ENCODE results near the gene SLITRK4. TPM values are rescaled to one million over a fixed set of nuclear protein-coding genes. Genes with fewer than 3 reads are reported as not detected.

SLITRK4 gene
- total and polyA plus RNA-seq, 2 experiments from 2014 or later: 2.9 to 6.0 TPM

GRCh38 chrX:143623657-143624056, 12.2 kb downstream of the SLITRK4 start:
- H4K20me1 ChIP-seq (replicated peaks; ENCODE audit: insufficient read depth): no peaks in the 10 kb centered on the region
- no peaks in the 10 kb centered on the region for H3K36me3 ChIP-seq (ENCODE audit: insufficient read depth)
- DNase-seq (ENCODE audit: low spot score): no peak
- TF ChIP-seq STAT1 (IDR thresholded peaks at IDR 0.05; ENCODE audit: unreplicated experiment) (no peak), ZNF114 (CRISPR knock-in tag; IDR thresholded peaks at IDR 0.05) (no peak), ZNF331 (CRISPR knock-in tag; IDR thresholded peaks at IDR 0.05; ENCODE audit: low read depth) (no peak), EZH2 (IDR thresholded peaks at IDR 0.05; ENCODE audit: low read depth, unreplicated experiment) (no peak), NANOG (IDR thresholded peaks at IDR 0.05; ENCODE audit: borderline replicate concordance) (no peak), JUNB (IDR thresholded peaks at IDR 0.05; ENCODE audit: unreplicated experiment) (no peak), CREB1 (CRISPR knock-in tag; IDR thresholded peaks at IDR 0.05; ENCODE audit: low read depth) (no peak), POLR2AphosphoS5 (IDR thresholded peaks at IDR 0.05; ENCODE audit: low read depth) (no peak), EZH2phosphoT487 (IDR thresholded peaks at IDR 0.05; ENCODE audit: unreplicated experiment) (no peak), ZNF462 (CRISPR knock-in tag; IDR thresholded peaks at IDR 0.05) (no peak)
- TF ChIP-seq, protein P1, sequence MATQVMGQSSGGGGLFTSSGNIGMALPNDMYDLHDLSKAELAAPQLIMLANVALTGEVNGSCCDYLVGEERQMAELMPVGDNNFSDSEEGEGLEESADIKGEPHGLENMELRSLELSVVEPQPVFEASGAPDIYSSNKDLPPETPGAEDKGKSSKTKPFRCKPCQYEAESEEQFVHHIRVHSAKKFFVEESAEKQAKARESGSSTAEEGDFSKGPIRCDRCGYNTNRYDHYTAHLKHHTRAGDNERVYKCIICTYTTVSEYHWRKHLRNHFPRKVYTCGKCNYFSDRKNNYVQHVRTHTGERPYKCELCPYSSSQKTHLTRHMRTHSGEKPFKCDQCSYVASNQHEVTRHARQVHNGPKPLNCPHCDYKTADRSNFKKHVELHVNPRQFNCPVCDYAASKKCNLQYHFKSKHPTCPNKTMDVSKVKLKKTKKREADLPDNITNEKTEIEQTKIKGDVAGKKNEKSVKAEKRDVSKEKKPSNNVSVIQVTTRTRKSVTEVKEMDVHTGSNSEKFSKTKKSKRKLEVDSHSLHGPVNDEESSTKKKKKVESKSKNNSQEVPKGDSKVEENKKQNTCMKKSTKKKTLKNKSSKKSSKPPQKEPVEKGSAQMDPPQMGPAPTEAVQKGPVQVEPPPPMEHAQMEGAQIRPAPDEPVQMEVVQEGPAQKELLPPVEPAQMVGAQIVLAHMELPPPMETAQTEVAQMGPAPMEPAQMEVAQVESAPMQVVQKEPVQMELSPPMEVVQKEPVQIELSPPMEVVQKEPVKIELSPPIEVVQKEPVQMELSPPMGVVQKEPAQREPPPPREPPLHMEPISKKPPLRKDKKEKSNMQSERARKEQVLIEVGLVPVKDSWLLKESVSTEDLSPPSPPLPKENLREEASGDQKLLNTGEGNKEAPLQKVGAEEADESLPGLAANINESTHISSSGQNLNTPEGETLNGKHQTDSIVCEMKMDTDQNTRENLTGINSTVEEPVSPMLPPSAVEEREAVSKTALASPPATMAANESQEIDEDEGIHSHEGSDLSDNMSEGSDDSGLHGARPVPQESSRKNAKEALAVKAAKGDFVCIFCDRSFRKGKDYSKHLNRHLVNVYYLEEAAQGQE (IDR thresholded peaks at IDR 0.05; ENCODE audit: unreplicated experiment): no peak
- TF ChIP-seq, protein P2, sequence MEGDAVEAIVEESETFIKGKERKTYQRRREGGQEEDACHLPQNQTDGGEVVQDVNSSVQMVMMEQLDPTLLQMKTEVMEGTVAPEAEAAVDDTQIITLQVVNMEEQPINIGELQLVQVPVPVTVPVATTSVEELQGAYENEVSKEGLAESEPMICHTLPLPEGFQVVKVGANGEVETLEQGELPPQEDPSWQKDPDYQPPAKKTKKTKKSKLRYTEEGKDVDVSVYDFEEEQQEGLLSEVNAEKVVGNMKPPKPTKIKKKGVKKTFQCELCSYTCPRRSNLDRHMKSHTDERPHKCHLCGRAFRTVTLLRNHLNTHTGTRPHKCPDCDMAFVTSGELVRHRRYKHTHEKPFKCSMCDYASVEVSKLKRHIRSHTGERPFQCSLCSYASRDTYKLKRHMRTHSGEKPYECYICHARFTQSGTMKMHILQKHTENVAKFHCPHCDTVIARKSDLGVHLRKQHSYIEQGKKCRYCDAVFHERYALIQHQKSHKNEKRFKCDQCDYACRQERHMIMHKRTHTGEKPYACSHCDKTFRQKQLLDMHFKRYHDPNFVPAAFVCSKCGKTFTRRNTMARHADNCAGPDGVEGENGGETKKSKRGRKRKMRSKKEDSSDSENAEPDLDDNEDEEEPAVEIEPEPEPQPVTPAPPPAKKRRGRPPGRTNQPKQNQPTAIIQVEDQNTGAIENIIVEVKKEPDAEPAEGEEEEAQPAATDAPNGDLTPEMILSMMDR (conservative IDR thresholded peaks at IDR 0.05; ENCODE audit: low read depth in 2 of 2): no peak
- TF ChIP-seq, protein P3, sequence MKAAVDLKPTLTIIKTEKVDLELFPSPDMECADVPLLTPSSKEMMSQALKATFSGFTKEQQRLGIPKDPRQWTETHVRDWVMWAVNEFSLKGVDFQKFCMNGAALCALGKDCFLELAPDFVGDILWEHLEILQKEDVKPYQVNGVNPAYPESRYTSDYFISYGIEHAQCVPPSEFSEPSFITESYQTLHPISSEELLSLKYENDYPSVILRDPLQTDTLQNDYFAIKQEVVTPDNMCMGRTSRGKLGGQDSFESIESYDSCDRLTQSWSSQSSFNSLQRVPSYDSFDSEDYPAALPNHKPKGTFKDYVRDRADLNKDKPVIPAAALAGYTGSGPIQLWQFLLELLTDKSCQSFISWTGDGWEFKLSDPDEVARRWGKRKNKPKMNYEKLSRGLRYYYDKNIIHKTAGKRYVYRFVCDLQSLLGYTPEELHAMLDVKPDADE (IDR thresholded peaks at IDR 0.05): no peak
- no peak overlapping the region for H2AFZ ChIP-seq
- H3K27ac ChIP-seq (ENCODE audit: low read depth): no peak overlapping the region
- Mint-ChIP-seq H3K4me1 (no peaks in the 10 kb centered on the region), H3K36me3 (ENCODE audit: low read depth) (no peaks in the 10 kb centered on the region), H3K27me3 (ENCODE audit: insufficient read depth, low read depth, poor library complexity) (no peaks in the 10 kb centered on the region), H3K9me3 (peaks cover 17% of the 10 kb centered on the region), H3K27ac (no peak overlapping the region), H3K4me3 (no peak overlapping the region)
- no peak overlapping the region for H3K4me3 ChIP-seq
- no peaks in the 10 kb centered on the region for H3F3A ChIP-seq (replicated peaks; ENCODE audit: low read depth)
- no peaks in the 10 kb centered on the region for H3K4me1 ChIP-seq (ENCODE audit: insufficient read depth)
- no peaks in the 10 kb centered on the region for H3K27me3 ChIP-seq (ENCODE audit: insufficient read depth)
- H3K9me2 ChIP-seq (ENCODE audit: insufficient read depth): no peaks in the 10 kb centered on the region
- ATAC-seq: no peak
- no peak overlapping the region for H3K4me2 ChIP-seq
- no peaks in the 10 kb centered on the region for H3K79me2 ChIP-seq (replicated peaks; ENCODE audit: insufficient read depth)
